Erythroblast (primary cell): ENCODE results near the gene DDI2.

Experiments used
- GATA1 ChIP-seq: IDR thresholded peaks from 2 replicates; pipeline ENCODE4 v1.6.1; 2011; ENCODE audit warnings: low read depth, mild to moderate bottlenecking, control low read depth, low read length, moderate library complexity
- POLR2A ChIP-seq: IDR thresholded peaks from 2 replicates; pipeline ENCODE4 v1.6.1; 2011; ENCODE audit warnings: mild to moderate bottlenecking, low read length

GRCh38 chr1:15621975-15622374 lies 4.7 kb downstream of the DDI2 start:
- TF ChIP-seq POLR2A (no peak), GATA1 (no peak)
